Keratinocyte (primary cell): Measurements from ENCODE around the gene ZNF154.

Experiments
- EZH2 ChIP-seq: IDR thresholded peaks from one replicate; pipeline ENCODE4 v1.6.1; 2012; ENCODE audit warnings: inconsistent platforms, mild to moderate bottlenecking, low read length, moderate library complexity
- TF ChIP-seq, protein P1 (sequence below), 3 experiments: IDR thresholded peaks in 1 of 3; conservative IDR thresholded peaks in 1 of 3; optimal IDR thresholded peaks in 1 of 3; 2 replicates in 2 of 3; 3 replicates in 1 of 3; pipeline versions ENCODE3 to v1.5.1; 2011; ENCODE audit warnings: low read length in 3 of 3, mild to moderate bottlenecking in 3 of 3, moderate library complexity in 2 of 3, control low read depth in 1 of 3, inconsistent platforms in 1 of 3; ENCODE audit not compliant: insufficient read depth in 2 of 3; ENCODE audit errors: extremely low read depth in 1 of 3

- TF ChIP-seq EZH2, result no peak
- TF ChIP-seq, protein P1, sequence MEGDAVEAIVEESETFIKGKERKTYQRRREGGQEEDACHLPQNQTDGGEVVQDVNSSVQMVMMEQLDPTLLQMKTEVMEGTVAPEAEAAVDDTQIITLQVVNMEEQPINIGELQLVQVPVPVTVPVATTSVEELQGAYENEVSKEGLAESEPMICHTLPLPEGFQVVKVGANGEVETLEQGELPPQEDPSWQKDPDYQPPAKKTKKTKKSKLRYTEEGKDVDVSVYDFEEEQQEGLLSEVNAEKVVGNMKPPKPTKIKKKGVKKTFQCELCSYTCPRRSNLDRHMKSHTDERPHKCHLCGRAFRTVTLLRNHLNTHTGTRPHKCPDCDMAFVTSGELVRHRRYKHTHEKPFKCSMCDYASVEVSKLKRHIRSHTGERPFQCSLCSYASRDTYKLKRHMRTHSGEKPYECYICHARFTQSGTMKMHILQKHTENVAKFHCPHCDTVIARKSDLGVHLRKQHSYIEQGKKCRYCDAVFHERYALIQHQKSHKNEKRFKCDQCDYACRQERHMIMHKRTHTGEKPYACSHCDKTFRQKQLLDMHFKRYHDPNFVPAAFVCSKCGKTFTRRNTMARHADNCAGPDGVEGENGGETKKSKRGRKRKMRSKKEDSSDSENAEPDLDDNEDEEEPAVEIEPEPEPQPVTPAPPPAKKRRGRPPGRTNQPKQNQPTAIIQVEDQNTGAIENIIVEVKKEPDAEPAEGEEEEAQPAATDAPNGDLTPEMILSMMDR (optimal IDR thresholded peaks at IDR 0.05 in 1 of 3, IDR thresholded peaks at IDR 0.05 in 1 of 3, conservative IDR thresholded peaks at IDR 0.05 in 1 of 3; ENCODE audit: extremely low read depth in 1 of 3, insufficient read depth in 2 of 3, low read length in 3 of 3), result no peak
Measured at GRCh38 chr19:57719901-57720519, 11.0 kb upstream of the ZNF154 start.
